Ramos (cell line): ENCODE measurements around the gene OSGIN1.

ENCODE experiments used
- in situ Hi-C: fragments of 300-500 bp; cut with MboI; formaldehyde crosslinking; loops from one replicate; pipeline ENCODE4 v1.14.3; 2022; ENCODE audit warnings: low sequenced_read_pairs; ENCODE audit not compliant: unreplicated experiment

The OSGIN1 gene, protein sequence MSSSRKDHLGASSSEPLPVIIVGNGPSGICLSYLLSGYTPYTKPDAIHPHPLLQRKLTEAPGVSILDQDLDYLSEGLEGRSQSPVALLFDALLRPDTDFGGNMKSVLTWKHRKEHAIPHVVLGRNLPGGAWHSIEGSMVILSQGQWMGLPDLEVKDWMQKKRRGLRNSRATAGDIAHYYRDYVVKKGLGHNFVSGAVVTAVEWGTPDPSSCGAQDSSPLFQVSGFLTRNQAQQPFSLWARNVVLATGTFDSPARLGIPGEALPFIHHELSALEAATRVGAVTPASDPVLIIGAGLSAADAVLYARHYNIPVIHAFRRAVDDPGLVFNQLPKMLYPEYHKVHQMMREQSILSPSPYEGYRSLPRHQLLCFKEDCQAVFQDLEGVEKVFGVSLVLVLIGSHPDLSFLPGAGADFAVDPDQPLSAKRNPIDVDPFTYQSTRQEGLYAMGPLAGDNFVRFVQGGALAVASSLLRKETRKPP

DNA sequence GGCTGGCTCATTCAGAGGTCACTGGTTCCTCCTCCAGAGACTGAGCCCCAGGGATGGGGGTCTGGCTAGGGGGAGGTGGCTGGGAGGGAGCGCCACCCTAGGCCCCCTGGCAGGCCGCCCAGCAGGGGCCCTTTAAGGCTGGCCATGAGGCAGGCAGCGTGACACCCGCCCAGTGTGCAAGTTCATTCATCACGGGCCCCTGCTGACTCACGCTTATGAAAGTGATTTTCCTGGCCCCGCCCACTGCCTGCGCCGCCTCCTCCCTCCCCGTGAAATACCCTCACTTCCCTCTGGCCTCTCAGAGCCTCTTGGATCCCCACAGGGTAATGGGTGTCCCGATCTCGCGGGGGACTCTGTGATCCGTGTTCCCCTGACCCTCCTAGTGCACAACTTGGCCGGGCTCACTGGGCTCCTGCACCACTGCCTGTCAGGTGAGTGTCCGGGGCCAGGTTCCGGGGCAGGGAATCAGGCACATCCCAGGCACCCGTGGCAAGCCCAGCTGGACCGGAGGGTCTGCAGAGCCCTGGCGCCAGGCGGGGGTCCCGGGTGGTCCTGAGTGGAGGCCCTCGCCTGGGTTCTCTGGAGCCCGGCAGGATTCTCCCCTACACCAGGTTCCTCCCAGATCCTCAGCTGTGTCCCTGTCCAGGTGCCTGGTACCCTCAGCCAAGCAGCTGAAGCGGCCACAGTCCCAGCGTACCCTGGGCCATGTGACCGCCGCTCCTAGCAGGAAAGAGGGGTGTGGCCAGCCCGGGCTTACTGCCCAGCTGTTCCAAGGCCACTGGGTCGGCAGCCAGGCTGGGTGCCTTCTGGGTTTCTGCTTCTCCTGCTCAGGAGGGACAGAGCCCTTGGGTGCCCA is at the start of gene OSGIN1:
TSS of gene OSGIN1 (plus strand) at position 301 of the 856 bp plus-strand sequence. CDS start 4,432 bp downstream, outside the sequence.
- in situ Hi-C loops, result loop anchor here (10.0 kb wide), 2 partner anchors 112 to 532 kb away; no protein-coding TSS in a partner anchor

DNA sequence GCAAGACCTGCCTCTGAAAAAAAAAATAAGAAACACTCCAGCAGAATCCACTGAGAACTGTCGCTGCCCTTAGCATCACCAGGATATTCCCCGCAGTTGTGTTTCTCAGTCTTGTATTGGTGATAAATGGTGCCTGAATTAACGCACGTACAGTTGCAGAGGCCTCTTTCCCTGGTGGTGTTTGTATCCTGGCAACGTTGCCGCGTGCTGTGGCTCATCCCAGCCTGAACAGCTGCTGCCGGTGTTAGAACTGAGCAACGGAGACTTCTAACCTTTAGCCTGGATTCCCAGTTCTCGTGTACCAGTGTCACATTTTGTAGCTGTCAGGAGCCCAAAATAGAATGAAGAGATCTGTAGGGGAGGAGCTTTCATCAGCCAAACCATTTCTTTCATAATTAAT is 49.3 kb upstream of the OSGIN1 start:
- in situ Hi-C loops, result no loop called here

DNA sequence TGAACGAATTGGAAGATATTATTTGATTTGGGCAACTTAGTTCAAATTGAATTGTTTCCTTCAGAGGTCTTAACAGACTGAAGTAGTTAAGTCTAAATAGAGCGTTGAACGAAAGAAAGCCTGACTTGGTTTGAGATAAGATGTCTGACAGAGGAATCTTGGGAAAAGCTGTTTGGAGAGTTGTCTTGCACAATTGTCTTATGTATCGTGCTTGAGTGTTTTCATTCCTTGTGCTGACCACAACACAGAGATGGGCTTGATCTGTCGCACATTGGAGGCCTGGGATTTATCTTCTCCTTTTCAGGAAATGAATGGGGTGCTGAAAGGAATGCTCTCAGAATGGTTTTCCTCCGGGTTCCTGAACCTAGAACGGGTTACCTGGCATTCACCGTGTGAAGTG is 46.4 kb upstream of the OSGIN1 start:
- in situ Hi-C loops, result no loop called here

DNA sequence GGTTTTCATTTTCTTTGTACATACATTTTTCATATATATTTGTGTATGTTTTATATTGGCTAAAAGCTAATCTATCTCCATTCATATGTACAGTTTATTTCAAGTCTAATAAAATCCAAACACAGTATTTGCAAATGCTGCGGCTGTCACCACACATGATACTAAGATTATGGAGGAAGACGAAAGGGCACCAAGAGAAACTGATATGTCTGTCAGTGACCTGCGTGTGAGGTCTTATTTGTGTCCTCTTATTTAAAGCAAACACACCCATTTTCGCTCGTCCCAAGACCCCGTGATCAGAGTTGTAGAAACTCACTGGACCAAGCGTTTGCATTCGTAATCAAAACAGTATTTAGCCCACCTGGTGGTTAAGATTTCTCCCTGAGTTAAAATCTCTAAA is 45.9 kb upstream of the OSGIN1 start:
- in situ Hi-C loops, result no loop called here

DNA sequence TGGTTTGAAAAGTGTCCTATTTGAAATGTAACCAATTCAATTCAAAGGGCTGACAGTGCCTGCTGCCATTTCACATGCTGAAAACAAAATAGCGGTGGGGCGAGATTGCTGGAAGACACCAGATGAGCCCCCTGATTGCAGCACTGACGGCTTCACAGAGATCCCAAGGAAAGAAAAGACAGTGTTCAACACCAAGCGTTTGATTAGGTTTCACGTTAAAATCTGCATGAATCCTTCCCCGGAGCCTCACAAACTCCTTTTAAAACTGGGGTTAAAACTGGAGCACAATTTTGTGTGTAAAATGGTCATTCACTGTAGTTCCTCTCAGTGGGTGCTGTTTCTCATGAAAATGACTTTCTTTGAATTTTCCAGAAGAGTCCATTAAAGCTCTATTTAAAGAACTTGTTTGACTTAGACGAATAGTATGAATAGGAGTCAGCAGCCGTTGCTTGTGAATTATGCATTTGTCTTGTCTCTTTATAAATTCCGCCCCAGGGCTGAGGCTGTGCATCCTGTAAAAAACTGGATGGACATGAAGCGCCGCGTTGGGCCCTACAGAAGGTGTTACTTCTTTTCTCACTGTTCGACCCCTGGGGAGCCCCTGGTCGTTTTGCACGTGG is 45.3 kb upstream of the OSGIN1 start:
- in situ Hi-C loops, result no loop called here

DNA sequence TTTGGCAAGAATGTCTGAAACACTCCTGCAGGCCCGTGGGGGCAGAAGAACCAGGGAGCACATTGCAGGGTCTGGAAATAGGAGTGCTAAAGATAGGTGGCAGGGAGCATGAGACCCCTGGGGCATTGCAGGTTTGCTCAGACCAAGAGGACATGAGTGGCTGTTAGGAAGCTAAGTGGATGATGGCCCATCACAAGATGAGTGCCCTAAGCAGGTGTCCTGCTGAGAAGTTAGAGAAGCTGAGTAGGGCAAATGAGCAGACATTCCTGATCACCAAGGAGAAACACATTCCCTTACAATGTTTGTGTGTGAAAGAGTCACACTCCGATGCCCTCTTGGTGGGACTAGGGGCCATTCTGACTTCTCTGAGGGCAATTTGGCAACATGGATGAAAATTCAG is 44.2 kb upstream of the OSGIN1 start:
- in situ Hi-C loops, result no loop called here

DNA sequence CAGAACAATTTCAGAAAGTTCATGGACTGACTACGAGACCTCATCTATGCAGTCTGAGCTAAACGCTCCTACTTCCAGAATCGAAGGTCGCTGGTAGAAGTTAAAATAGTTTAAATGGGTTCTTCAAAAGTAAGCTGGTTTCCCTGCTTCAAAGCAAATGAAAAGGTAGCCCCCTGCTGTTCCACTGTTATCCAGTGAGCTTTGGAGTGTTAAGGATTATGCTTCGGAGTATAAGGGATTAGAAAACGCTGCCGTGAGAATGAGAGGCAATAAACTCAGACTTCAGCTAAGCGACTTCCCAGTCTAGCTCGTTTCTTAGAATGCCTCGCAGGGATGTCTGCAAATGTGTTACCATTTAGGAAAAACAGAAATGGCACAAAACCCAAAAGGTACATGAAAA is 41.8 kb upstream of the OSGIN1 start:
- in situ Hi-C loops, result no loop called here

DNA sequence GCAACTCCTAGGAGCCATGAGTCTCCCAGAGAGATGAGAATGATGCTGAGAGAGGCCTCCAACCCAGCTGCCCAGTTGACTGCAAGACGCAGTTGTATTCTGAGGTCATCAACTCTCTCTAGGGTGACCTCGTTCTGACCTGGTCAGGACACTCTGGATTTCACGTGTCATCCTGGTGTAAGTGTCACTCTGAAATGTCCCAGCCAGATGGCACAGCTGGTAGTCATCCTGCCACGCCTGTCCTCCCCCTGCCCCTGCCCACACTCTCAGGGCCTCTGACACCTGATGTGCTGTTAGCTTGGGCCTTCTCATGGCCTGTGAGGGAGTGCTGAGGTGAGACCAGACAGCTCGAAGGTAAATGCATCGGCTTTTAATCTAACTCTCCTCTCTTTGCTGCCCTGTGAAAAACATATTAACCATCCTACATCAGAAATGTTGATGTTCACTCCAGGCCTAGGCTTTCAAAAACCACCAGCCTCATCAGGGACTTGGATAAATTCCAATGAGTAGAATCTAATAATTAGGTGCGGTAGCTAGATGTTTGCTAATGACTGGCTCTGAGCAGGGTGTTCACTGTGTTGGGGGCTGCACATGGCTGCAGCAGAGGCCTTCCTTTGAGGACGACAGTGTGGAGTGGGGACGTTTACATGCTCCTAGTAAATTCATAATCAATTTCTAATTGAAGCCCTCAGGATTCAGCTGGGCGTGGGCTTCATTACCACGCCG is 40.4 kb upstream of the OSGIN1 start:
- in situ Hi-C loops, result no loop called here

DNA sequence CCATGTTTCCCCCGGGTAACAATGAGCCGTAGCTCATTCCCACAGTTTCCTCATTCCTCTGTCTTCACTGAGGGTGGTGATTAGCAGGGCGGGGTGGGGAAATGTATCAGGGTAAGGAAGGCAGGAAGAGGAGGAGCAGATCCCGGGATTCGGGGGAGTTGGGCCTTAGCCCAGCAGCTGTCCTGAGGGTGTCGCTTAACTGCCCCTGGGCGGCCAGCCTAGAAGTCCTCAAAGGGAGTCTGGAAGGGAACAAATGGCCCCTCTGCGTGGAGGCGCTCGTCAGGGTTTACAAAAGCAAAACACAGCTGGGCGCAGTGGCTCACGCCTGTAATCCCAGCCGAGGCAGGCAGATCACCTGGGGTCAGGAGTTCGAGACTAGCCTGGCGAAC is 39.8 kb upstream of the OSGIN1 start:
- in situ Hi-C loops, result no loop called here

DNA sequence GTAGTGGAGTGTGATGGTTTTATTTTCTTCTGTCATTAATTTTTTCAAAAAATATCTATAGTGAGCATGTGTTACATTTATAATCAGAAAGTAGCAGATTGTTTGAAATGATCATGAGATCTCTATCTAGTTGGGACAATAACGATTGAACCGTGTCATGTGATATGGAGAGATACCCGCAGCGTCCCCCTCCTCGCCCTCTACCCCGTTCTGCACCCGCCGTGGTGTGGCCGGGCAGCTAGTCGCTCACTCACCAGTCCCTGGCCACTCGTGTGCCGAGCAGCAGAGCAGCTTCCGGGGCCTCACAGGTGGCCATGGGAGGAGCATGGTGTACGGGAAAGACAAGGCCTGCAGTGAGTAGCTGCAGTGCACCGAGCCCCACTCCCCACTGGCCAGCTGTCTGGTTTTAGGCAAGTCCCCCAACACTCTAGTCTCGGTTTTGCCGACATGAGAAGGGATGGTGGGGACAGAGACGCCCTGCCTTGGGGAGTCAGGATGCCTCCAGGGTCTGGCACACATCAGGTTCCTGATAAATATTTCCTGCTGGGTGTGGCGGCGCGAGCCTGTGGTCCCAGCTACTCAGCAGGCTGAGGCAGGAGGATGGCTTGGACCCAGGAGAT is 38.8 kb upstream of the OSGIN1 start:
- in situ Hi-C loops, result no loop called here

DNA sequence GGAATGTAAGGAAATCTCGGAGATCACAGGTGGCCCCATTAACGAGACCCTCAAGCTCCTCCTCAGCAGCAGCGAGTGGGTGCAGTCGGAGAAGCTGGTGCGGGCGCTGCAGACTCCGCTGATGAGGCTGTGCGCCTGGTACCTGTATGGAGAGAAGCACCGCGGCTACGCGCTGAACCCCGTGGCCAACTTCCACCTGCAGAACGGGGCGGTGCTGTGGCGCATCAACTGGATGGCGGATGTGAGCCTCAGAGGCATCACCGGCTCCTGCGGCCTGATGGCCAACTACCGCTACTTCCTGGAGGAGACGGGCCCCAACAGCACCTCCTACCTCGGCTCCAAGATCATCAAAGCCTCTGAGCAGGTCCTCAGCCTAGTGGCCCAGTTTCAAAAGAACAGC is 38.0 kb upstream of the OSGIN1 start:
- in situ Hi-C loops, result no loop called here

DNA sequence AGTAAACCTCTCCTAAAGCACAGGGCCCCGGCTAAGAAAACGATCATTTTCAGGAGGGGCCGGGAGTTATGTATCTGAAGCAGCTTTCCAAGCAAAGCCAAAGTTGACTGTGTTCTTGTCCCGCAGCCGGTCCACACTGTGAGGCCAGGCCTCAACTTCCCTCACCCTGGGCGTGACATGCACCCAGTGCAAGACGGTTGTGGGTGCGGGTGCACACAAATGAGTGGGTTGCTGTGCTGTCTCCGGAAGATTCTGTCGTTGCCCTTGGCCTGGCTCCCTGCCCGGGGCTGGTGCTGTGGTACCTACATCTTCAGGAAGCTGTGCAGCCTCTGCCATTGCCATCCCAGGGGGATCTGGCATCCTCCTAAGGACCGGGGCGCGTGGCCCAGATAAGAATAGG is 37.5 kb upstream of the OSGIN1 start:
- in situ Hi-C loops, result no loop called here

DNA sequence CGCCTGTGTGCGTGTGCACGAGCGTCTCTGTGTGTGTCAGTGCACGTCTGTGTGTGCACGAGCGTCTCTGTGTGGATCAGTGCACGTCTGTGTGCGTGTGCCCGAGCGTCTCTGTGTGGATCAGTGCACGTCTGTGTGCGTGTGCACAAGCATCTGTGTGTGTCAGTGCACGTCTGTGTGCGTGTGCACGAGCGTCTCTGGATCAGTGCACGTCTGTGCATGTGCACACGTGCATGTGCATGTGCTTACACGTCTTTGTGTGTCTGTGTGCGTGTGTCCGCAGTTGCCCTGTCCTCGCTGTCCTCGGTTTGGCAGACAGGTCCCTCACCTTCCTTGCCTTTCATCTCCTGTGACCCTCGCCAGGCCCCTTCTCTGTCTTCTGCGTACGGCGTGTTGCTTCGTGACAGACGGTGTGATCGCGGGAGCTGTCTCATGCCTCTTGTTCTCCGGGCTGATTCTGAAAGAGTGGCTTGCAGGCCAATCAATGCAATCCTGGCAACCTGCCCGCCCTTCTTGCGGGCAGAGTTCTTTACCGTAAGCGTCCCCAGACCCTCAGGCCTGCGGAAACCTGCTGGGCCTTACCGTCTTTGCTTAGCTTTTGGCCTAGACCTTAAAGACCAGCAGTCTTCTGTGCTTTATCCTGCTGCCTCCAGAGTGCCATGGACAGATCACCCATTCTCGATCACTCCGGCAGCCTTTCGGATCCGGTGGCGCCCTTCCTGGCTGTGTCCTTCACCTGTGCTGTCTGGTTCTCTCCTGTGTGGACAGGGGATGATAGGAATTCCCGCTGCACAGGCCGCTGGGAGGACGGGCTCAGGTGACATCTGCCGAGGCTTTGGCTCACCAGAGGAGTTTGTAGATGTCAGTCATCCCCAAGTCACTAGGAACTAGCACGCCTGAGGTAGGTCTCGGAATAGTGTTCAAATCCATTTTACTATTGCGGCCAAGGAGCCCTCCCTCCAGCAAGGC is 35.6 kb upstream of the OSGIN1 start:
- in situ Hi-C loops, result no loop called here

DNA sequence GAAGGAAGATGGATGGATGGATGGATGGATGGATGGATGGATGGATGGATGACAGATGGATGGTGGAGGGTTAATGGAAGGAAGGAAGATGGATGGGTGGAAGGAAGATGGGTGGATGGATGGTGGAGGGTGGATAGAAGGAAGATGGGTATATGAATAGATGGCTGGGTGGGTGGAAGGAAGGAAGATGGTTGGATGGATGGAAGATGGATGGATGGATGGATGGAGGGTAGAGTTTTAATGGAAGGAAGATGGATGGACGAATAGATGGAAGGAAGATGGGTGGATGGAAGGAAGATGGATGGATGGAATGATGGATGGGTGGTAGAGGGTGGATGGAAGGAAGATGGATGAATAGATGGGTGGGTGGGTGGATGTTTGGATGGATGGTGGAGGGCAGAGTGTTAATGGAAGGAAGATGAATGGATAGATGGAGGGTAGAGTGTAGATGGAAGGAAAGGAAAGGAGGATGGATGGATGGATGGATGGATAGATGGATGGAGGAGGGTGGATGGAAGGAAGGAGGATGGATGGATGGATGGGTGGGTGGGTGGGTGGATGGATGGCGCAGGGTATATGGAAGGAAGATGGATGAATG is 32.0 kb upstream of the OSGIN1 start:
- in situ Hi-C loops, result no loop called here

DNA sequence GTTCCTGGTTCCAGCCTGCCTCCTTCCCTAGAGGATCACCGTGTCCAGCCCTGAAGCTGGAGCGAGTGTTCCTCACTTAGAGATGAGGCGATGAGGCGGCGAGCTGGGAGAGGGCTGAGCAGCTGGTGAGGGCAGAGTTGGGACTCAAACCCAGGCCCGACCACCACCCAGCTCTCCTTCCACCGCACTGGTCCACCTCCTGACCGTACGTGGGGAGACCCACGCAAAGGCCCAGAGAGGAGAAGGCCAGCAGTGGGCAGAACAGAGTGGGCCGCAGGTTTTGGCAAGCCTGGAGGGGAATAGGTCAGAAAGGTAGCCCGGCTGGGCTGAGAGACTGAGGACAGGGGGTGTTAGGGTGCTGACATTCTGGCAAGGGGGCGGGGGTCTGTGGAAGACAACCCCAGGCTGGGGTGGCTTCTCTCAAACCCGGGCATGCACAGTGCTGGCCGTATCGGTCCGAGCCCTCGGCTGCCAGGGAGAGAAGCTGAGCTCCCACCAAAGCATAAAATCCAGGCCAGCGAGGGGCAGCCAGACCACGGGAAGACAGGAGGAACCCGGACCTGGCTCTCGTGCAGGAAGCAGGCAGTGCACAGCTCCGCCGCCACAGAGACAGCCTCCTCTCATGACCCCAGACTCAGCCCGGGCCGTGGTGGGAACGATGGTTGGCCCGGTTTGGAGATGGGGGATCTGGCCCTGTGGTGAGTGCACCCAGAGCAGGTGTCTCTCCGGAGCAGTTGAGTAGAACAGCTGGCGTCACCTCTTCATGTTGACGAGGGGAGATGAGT is 29.3 kb upstream of the OSGIN1 start:
- in situ Hi-C loops, result no loop called here

DNA sequence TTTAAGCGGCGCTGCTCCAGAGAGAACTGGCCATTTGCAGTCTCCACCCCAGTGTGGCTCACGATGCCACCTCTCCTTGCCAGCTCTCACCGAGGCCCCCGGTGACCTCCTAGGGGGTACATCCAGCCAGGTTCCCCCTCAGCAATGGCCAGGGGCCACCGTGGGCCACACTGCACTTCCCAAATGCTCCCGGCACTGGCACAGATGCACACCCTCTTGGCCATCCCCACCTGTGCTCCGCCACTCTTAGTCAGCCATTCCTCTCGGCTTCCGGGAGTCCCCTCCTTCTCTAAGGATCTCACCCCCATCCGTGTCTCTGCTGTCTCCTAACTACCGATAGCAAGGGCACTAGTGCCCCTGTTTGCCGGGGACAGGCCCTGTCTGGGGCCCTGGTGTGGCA is 28.4 kb upstream of the OSGIN1 start:
- in situ Hi-C loops, result no loop called here

DNA sequence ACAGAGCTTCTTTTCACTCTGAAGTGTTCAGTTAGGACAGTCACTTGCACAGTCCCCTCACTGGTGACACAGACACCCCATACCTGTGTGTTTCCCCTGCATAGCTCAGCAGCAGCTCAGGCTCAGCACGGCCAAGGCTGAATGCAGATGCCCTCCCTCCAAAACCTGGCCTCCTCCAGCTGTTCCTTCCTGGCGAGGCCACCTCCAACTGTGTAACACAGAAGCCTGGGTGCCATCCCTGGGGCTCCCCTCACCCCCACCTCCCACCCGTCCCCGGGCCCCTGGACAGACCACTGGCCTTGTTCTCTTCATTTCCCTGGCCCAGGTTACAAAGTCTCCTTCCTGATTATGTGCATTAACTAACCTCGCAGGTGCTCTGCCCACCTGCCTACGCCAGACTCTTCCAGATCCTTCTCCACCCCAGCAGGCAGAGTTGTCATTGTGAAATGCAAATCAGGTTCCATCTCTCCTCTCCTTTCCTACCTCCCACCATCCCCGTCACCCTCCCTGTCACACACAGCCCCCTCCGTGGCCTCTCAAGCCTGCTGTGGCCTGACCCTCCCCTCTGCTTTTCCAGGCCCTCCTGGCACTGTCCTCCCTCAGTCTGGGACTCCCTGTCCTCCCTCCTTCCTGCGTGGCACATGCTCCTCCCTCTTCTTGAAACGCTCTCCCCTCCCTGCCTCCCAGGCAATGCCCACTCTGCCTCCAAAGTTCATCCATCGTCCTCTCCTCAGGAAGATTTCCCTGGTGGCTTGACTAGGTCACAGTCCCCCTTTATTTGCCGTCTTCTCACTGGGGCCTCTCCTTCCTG is 27.7 kb upstream of the OSGIN1 start:
- in situ Hi-C loops, result no loop called here
